HG02798 (cell line): ENCODE data around the gene CYSRT1.
"Not testable (repeated sequence)": the region's sequence is repeated elsewhere in the genome, so short reads cannot be mapped to it uniquely, and the experiment has no call there.

Experiments used
- ATAC-seq: cut with Tn5 transposase; IDR thresholded peaks from one replicate; pipeline ENCODE4 v1.9.1; 2021; ENCODE audit warnings: mild to moderate bottlenecking; ENCODE audit not compliant: unreplicated experiment, poor library complexity

The CYSRT1 gene

GRCh38 chr9:137234055-137234697 lies 9.2 kb downstream of the CYSRT1 start:
- no peak for ATAC-seq

GRCh38 chr9:137234758-137235423 lies 9.9 kb downstream of the CYSRT1 start:
- no peak for ATAC-seq

- ATAC-seq = no peak
These were observed 10.7 kb downstream of the CYSRT1 start for GRCh38 chr9:137235424-137236237.

- peak; percentile 20 for ATAC-seq
These were observed 11.4 kb downstream of the CYSRT1 start for GRCh38 chr9:137236238-137236935.

- no peak for ATAC-seq
These were observed 12.0 kb downstream of the CYSRT1 start for GRCh38 chr9:137236936-137237421.

- ATAC-seq = no peak
These were observed 13.1 kb downstream of the CYSRT1 start for GRCh38 chr9:137237759-137238726.

GRCh38 chr9:137239541-137240200 lies 14.7 kb downstream of the CYSRT1 start:
- ATAC-seq = not testable (repeated sequence)

- peak; percentile 15 for ATAC-seq
These were observed 15.4 kb downstream of the CYSRT1 start for GRCh38 chr9:137240318-137240840.

- peak; percentile 72 for ATAC-seq
These were observed 16.0 kb downstream of the CYSRT1 start, which contains the start of gene TUBB4B for GRCh38 chr9:137240841-137241489. Gene TUBB4B, plus strand, starts transcription at chr9:137241287. Its CDS starts 74 bp downstream, at chr9:137241361.

- ATAC-seq = peak; percentile 0
These were observed 16.7 kb downstream of the CYSRT1 start for GRCh38 chr9:137241490-137242268.

GRCh38 chr9:137242269-137243203 lies 17.6 kb downstream of the CYSRT1 start:
- ATAC-seq = no peak

- not testable (repeated sequence) for ATAC-seq
These were observed 18.3 kb downstream of the CYSRT1 start for GRCh38 chr9:137243266-137243625.

- ATAC-seq = no peak
These were observed 18.9 kb downstream of the CYSRT1 start for GRCh38 chr9:137243626-137244485.

- no peak for ATAC-seq
These were observed 19.8 kb downstream of the CYSRT1 start for GRCh38 chr9:137244486-137245449.
